Activated CD8-positive, alpha-beta memory T cell treated with anti-CD3 and anti-CD28 coated beads, Interleukin-2, amount 50 U/mL, for 48 hours (primary cell): ENCODE results near the gene SDK2.

Experiments
- DNase-seq: peaks from one replicate; pipeline ENCODE4 v3.0.0-alpha.2; 2020

SDK2 gene

DNA sequence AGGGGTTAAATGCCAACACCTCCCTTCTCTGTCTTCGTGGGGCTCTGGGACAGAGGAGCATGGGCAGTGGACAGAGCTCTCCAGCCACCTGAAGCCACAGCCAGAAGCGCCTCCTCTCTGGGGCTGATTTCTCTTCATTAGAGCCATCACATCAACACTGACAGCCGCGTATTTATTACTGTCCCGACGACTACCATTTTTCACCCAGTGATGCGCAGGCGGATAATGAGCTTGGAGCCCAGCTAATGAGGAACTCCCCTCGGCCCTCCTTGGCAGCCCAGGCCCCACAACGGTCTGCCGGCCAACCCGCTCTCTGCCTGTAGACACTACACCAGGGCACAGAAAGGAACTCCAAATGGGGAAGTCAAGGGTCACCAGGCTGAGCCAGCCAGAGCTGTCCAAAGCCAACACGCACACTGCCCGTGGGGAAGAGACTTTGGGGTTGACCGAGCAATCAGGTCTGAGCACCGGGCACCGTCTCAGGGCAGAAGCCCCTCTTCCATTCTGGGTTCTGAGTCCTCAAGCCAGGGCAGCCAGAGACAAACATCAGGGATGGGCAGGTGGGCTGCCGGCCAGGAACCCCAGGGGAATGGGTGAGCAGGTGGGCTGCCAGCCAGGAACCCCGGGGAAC is 13.2 kb downstream of the SDK2 start:
- no peak for DNase-seq

DNA sequence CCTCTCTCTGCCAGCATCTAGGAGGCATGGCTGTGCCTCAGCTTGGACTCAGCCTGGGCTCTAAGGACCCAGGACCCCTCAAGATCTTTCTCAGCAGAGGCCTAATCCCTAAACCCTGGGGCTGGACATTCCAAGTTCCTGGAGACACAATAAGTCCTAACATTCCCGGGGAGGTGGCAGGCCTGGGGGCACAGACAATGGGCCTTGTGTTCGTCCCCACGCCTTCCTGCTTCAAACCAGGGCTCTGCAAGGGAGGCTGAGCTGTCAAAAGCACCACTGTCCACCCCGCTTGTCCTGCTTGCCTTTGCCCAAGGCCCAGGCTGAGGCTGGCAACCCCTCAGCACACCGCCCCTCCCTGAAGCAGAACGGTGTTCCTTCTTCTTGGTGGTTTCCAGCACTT is 13.7 kb downstream of the SDK2 start:
- DNase-seq: no peak

DNA sequence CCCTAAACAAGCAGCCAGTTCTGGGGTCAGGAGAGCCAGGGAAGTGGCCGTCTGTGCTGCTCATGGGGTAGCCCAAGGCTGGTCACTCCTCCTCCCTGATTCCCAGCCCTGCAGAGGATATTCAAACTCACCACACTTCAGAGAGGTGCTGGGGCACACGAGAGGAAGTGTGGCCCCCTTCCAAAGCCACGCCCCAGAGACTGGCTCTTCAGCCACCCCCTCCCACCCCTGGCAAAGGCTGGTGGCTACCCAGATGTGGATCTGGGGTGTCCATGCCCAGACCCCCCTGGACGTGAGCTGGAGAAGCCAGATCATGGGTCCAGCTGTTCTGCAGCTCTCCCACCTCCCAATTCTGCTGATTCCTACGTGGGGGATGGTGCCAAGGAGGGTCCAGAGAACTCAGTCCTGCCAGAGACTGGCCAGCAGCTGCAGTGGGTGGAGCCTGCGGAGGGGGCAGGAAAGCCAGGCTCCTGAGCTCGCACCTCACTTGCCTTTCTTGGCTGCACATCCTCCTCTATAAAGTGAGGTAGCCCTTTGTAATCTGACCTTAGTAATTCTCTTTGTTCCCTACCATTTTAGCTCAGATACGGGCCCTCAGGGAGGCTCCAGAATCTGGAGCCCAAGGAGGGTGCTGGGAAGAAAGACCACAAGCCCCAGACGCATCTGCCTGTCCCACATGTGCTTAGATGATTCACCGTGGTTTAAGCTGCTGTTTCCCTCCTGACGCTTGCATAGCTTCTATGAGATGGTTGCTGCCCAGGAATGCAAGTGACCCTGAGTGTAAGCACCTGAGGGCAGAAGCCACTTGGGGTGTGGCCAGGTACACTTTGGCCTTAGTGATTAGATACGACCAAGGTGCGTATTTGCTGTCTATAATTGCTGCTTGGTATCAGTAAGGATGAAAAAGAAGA is 15.3 kb downstream of the SDK2 start:
- no peak for DNase-seq

DNA sequence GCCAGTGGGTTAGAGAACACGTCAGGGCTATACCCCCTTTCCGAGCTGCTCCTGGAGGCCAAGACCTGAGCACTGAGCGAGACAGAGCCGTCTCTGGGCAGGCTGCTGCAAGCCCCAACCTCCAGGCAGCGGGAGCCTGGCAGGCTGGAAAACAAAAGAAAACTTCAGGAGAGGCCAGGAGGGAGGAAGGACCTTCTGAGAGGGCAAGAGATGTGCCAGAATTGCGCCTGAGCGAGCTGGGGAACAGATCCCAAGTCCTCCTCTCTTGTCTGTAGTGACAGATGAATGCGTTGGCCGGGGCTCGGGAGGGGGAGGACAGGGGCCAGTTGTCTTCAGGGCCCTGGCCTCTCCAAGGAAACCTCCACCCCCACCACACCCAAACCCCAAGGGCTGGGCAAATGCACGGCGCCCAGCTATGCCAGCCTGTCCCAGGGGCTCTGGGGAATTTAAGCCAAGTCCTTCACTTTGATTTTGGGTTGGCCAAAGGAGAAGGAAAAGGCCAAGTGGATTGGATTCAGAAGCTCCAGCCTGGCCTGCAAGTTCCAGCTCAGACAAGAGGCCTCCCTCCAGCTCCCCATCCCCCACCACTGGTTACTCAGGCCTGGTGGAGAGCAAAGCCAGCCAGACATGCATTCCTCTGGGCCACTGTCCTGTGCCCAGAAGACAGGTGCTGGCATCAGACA is 18.1 kb downstream of the SDK2 start:
- DNase-seq: no peak

DNA sequence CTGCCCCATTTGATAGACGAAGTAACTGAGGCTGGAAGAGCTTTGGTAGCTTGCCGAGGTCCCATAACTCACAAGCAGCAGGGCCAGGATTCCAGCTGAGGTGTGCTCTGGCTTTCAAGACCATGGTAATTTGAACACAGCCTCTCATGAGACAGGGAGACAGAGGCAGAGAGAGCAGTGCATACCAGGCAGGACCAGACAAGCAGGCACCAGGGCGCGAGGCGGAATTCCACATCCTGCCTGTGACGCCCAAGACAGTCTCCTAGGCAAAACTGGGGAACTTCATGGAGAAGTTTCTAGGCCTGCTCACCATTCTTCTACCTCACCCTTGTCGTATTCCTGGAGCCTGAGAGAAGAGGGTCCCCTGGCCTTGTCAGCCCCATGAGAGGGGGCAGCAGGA is 19.2 kb downstream of the SDK2 start:
- no peak for DNase-seq

DNA sequence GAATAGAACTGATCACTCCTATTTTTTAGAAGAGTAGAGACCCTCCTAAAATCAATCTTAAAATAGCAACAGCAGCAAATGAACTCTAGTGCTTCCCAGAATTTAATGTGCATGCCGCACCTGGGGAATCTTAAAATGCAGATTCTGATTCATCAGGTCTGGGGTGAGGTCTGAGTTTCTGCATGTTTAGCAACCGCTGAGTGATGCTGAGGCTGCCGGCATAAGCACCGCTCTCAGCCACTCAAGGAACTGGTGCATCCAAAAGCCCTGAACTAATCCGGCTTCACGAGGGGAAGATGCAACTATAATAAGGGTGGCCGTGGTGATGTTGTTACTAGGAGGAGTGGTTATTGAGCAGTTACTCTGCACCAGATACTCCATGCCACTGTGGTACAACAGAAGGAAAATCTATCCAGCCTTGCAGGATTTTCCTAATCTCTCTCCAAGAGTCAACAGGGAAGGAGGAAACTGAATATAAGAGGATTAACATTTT is 19.7 kb downstream of the SDK2 start:
- DNase-seq: no peak

DNA sequence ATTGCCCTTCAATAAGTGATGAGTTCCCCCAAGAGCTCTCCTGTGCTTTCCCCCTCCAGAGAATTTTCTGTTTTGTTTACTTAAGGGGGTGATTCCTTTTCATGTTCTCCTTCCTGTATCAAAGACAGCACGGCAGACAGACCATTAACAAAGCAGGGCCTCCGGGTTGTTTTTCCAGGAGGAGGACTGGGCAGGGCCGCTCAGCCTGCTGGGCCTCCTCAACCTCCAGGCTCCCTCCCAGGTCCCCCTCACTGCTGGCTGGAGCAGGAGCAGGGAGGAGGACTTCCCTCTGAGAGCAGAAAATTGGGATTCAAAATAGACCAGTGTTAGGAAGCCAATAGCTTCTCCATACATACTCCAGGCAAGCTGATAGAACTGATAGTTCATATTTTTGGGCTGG is 20.4 kb downstream of the SDK2 start:
- no peak for DNase-seq

DNA sequence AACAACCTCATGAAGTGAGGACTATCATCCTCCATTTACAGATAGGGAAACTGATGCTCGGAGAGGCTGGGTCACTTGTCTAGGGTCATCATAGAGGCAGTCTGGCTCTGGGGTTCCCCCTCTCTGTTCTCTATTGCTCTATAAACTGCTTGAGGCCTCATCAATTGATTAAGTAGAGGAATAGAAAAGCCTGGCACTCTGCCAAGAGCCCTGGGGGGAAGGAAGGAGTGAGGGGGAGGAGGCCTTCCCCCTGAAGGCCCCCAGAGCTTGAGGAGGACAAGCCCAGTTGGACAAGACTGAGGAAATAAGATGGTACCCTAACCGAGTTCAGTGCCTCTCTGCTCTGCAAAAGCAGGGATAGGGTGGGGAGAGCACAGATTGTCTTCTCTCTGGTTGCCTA is 21.0 kb downstream of the SDK2 start:
- no peak for DNase-seq

DNA sequence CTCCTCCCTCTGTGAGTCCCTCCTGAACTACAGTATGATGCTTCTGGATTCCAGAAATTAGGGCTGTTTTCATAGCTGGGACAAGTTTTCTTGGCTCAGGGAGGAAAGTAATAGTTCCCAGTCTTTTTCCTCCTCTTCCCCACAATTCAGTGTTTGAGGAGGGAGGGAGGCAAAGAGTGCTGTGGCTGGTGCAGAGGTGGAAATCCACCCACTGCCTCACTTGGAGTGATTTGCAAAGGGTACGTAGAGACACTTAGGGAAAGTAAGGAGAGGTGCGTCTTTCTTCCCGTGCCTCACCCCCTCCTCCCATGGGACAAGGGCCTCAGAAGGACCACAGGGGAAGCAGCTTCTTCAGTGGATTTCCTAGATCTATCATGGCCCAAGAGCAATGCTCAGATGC is 21.9 kb downstream of the SDK2 start:
- no peak for DNase-seq

DNA sequence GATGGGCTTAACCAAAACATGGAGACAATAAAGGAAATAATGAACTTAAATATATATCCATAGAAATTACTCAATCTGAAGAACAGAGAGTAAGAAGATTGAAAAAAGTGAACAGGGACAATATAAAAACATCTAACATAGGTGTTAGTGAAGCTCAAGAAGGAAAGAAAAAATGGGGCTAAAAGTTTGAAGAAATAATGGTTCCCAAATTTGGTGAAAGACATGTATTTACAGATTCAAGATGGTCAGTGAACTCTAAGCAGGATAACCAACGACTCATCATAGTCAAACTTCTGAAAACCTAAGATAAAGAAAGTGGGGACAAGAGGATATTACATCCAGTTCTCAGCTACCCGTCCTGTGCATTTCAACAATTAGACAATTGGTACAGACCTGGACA is 22.6 kb downstream of the SDK2 start:
- no peak for DNase-seq

DNA sequence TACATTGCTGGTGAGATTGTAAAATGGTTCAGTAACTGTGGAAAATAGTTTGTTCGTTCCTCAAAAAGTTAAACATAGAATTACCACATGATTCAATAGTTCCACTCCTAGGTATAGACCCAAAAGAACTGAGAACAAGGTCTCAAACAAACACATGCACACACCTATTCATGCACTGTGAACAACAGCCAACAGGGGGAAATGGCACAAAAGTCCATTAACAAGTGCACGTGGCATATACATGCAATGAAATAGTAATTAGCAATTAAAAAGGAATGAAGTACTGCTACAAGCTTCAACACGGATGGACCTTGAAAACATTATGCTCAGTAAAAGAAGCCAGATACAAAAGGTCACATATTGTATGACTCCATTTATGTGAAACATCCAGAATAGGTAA is 23.8 kb downstream of the SDK2 start:
- DNase-seq: no peak

DNA sequence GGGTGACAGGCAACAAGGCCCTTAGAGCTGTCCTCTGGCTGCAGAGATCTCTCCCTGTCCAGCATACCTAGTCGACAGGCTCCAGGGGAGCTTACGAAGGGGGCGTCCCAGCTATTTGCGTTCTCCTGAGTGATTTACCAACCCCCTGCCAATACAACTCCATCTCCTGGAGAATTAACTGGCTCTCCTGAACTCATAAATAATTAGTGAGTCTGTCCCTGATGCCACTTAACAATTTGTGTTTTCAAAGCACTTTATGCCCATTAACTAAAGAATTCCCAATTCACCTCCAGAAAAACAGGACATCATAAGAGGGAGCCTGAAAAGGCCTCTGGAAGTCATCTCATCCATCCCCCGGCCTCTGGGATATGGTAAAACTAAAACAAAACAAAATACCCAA is 26.7 kb downstream of the SDK2 start:
- DNase-seq: no peak

DNA sequence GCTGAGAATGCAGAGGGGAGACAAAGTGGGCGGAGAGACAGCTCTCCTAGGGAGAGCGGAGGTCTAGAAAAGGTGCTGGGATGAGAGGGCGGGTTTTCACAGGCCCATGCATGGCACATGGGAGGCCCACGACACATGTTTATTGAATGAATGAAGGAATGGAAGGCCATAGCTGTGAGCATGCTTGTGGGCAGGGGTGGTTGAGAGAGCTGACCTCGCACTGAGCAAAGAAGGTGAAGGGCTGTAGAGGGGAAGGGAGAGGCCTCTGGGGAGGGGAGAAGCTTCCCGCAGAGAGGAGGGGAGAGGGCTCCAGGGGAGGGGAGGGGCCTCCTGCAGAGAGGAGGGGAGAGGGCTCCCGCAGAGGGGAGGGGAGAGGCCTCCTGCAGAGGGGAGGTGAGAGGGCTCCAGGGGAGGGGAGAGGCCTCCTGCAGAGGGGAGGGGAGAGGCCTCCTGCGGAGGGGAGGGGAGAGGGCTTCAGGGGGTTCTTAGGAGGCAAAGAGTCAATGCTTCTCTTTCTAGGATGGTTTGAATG is 27.3 kb downstream of the SDK2 start:
- no peak for DNase-seq

DNA sequence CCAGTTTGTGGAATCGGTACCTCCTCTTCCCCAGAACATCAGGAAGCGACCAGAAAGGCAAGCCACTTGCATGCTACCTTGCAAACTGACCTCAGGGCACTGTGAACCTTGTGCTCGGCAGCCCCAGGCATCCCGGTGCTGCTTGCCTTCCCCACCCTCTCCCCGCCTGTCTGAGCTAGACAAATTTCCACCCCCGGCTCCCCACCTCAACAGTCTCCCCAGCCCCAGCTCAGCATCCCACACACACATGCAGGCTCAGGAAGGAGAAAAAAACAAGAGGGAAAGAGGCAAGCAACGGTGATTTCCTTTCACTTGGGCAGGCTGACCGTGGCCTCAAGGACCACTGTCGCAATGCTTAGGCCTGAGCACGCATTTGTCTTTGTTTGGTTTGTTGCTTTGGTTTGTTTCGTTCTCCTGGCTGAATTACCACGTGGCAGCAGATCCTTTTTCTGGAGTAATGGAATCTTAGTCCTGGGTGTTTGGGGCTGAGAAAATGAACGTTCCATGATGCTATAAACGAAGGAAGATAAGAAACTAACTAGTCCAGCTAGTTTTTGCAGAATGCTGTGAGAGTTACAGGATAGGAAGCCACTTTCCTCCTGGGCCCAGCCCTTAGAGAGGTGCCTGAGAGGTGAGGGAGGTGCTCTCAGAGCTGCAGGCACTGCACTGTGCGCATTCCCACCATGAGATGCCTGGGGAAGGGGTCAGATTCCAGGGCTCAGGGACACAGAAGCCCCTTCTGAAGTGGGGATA is 27.9 kb downstream of the SDK2 start:
- DNase-seq: no peak

DNA sequence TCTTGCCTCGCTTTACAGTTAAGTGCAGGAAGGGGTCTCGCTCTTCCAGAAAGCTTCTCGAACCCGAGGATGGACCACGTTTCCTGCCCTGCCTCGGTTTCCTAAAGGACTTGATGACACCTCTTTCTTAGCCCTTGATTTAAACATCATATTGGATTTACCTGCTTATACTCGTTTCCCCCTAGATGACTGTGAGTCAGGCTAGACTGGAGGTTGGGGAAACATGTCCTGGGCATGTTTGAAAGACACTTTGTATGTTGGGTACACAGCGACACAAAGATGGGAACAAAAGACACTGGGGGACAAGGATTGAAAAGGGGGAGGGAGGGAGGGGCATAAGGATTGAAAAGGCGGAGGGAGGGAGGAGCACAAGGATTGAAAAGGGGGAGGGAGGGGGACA is 30.0 kb downstream of the SDK2 start:
- no peak for DNase-seq

DNA sequence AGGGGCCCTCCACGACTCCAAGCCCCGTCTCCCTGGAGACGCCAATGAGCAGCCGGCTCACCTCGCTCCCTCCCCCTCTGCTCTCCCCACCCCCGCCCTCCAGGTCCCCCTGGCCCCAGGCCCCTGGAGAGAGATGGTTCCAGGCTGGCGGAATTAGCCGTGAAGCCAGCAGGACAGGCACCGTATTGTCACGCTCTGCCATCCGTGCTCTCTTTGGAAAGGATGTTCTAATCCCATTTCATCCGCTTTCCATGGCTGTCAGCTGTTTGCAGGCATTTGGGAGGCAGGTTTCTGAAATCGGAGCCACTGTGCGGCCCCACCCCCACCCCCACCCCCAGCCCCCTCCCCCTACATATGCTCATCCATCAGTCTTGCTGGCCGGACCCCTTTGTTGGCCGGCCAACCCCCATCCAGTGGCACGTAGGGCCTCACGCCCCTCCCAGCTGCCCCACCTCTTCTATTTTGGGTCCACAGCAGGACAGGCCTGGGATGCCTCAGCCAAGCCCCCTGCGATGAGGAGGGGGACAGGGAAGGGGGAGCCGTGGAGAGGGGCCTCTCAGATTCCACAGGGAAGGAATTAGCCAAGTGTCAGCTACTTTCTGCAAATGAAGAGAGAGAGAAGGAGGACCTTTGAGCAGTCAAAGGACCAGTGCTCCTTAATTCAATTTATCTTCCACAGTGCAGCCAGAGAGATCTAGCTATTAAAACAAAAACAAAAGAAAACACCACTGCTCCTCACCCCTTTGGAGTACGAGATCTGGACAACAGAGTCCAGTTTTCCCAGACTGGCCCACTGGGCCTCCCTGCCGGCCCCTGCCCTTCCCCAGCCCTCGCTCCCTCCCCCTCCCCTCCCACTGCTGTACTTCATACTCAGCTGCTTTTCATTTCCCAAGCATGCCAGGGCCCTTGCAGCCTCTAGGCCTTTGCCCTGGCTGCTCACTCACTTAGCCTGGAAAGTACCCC is 30.7 kb downstream of the SDK2 start:
- no peak for DNase-seq

DNA sequence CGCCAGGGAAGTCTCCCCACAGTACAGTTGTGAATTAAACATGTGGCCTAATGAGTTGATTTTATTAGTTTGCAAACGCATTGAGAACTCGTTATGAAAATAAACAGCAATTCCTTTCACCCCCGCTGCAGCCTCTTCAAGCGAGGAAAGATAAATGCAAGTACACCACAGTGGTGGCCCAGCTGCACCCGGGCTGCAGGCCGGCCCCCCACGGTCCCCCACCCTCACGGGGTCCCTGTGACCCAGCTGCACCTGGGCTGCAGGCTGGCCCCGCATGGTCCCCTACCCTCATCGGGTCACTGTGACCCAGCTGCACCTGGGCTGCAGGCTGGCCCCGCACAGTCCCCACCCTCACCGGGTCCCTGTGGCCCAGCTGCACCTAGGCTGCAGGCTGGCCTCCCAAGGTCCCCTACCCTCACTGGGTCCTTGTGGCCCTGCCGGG is 32.2 kb downstream of the SDK2 start:
- DNase-seq: no peak

DNA sequence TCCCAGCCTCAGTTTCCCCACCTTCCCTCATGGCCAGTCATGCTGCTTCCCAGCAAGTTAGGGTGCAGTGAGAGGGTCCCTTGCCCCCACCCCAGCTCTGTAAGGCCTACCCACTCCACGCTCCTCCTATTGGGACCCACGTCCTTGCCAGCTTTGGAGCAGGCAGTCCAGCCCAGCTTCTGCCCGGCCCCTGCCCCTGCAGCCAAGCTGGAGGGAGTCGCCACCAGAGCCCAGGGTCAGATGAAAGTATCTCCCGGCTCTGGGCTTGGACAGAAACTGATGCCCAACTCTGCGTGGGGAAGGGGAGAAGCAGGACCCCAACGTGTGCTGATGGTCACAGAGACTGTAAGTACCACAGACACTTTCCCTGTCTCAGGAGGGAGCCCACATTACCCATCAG is 32.6 kb downstream of the SDK2 start:
- no peak for DNase-seq

DNA sequence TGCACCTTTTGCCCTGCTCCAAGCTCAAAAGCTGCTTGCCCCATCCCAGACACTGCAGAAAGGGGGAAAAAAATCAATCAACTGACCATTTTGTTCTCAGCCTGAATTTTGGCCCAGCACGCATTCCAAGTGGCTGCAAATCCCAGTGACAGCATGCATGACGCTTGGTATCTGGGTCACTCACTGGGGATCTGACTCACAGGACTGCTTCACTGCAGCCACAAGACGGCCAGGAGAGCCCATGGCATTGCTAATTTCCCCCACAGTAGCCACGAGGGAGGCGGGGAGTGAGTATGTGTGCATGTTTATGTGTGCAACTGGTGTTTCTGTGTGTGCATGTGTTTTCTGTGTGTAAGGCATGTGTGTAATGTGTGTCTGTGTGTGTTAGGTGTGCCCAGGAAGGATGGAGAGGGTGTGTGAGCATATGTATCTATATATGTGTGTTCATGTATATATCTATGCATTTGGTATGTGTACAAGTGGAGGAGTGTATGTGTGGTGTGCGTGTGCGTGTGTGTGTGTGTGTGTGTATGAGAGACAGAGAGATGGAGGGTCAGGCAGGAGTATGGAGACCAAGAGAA is 33.8 kb downstream of the SDK2 start:
- no peak for DNase-seq

DNA sequence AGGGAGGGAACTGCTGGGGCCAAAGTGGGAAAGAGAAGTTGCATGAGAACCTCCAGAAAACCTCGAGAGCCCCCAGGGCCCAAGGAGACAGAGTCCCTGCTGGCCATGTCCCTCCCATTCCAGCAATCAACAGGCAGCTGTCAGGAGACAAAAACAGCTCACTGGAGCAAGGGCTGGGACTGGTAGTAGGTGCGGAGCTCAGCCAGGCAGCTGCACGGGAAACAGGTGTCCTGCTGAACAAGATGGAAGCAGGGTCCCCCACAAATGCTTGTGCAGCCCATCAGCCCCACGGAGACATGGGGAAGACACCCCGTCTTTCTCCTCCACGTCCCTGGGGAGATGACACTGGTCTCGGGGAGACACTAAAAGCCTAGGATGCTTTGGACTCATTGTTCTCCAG is 34.5 kb downstream of the SDK2 start:
- no peak for DNase-seq

DNA sequence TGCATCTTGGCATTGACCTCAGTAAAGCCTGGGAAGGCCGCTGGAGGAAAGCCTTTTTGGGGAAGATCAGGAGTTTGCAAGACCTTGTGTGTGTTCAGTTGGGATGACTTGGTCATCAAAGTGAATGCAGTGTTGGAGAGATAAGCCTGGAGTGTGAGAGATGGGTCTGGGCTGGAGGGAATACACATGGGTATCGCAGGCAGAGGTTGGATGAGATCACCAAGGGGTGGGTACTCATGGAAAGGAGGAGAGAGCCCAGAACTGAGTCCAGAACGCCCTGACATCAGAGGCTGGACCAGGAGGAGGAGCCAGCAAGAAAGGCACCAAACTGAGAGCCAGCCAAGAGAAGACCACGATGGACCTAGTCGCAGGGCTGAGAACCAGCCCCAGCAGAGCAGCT is 35.2 kb downstream of the SDK2 start:
- DNase-seq: no peak
